Stimulated activated CD8-positive, alpha-beta memory T cell treated with anti-CD3 and anti-CD28 coated beads, Interleukin-7, amount 100 ng/mL, for 24 hours (primary cell): ENCODE results near the gene MRPL19.

Experiments used
- DNase-seq: peaks from one replicate; pipeline ENCODE4 v3.0.0-alpha.2; 2020; ENCODE audit warnings: low read depth

MRPL19 gene

DNA sequence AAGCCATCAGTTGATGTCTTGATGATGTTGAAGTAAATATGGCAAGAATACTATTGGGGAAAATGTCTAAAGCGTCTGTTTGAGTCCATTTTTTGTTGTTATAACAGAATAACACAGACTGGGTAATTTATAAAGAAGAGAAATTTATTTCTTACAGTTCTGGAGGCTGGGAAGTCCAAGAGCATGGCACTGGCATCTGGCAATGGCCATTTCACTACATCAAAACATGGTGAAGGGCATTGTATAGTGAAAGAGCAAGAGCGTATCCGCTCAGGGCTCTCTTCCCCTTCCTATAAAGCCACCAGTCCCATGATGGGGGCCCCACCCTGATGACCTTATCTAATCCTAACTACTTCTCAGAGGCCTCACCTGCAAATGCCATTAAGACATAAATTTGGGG is 29.6 kb upstream of the MRPL19 start:
- DNase-seq, result no peak

DNA sequence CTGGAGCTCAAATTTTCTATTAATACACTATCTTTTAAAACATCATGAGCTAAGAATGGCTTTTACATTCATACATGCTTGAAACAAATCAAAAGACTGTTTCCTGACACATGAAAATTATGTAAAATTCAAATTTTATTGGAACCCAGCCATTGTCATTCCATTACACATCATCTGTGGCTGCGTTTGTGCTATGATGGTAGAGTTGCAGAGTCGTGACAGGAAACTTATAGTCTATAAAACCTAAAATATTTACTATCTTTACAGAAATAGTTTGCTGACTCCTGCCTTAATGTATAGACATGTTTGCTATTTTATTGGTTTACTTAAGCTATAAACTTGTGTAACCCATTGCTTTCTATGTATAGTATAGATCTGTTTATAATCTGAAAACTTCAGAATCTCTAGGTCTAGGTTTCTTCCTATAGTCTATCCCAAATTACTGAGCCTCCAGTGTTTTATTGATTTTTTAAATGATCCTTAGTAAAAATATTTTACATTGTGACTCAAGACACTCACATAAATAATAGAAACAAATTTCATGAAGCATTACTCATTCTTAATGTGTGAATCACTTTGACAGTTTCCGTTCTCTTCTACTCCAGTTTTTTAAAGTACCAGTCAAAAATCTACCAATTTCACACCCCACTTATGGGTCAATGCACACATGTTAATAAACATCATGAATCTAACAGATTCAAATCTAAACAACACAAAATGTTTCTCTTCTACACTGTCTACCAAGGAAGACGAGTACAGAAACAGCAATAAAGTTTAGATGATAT is 26.4 kb upstream of the MRPL19 start:
- DNase-seq, result no peak

DNA sequence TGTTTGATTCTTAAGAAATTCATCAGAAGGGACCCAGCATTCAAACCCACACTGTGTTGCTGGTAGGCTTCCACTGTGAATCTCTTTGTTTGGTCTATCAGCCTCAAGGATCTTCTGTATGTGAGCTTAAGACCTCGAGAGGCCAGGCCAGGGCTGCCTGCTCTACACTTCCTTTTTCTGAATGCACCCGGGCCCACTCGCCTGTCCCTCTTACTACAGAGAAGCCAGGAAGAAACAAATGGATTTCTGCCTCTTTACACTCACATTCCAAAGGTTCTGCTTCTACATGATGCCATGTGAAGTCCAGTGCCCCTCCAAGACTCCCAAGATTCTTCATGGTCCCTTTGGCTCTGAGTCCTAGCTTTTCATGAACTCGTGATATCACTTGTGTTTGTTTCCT is 25.4 kb upstream of the MRPL19 start:
- DNase-seq, result no peak

DNA sequence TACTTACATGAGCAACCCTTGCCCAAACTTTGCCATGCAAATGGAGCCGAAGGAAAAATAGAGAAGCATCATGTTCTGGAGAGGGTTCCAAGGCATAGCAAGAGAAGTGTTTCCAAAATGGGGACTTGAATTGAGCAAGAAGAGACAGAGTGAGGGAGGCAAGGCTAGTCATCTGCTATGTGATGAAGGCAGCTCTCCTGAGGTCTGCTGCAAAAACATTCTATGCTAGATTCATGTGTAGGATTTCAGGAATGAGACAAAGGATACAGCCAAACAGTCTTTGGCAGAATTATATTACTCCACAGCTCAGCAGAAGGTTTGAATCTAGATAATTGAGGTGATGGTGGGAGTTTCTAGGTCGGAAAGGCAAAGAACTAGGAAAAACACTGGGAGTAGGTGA is 24.1 kb upstream of the MRPL19 start:
- no peak for DNase-seq

DNA sequence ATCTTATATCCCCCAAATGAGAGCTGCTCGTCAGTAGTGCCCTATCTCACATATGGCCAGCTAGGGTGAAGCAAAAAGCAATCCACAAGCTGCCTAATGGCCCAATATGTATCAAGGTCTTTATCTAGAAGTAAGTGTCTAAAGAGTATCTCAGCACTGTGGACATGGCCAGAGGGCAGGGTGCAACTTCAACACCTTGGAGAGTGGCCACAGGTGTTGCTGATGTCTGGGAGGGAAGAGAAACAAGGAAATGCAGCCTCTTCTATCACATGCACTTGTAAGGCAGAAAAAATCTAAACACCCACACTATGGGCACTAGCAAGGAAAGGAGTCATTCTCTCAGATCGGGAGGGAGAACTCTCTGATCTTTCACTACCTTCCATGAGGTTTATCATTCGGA is 23.7 kb upstream of the MRPL19 start:
- no peak for DNase-seq

DNA sequence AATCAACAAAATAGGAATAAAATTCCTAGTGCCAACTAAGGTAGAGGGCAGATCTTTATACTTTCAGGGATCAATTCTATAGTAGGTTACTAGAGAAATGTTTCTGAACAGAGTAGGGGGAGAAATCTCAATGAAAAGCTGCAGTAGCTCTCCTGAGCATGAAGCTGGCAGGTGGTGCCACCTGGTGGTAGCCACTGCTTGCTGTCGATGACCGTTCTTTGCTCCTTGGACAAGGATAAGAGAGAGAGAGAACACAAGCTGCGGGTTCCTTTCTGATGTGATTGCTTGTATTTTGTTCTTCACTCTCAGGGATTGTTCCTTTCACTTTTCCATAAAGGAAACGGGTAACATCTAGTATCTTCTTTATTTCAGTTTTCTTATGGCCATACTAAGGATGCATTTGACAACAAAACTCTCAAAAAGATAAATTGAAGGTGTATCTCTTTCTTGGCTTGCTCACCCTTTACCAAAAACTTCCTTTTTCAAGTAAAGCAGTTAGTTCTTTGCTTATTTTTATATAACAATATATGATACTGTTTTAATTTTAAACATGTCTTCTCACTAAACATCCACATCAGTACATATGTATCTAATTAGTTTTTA is 18.6 kb upstream of the MRPL19 start:
- peak; percentile 34 for DNase-seq

DNA sequence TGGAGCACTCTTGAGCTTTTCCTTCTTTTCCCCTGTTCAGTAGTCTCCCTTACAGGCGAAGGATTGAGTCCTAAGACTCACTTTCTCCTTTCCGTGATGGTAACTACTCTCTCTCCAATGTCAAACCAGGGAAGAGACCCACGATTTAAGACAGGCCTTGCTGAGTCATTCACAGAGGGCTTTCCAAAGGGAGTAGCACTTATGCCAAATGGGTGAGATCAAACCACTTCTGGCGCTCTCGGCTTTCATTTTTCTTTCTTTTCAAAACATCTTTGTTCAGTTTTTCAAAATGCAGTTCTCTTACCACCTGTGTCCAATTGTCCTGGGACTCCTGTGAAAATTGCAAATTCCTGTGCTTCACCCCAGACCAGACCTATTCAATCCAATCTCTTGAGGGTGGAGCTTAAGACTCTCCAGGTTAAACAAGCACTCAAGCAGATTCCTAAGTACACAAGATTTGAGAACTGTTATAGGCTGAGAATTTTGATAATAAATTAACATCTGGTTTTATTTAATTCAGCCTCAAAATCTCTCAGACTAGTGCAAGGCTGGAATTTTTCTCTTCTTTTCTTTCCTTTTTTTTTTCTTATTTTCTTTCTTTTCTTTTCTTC is 14.4 kb upstream of the MRPL19 start:
- DNase-seq, result no peak

DNA sequence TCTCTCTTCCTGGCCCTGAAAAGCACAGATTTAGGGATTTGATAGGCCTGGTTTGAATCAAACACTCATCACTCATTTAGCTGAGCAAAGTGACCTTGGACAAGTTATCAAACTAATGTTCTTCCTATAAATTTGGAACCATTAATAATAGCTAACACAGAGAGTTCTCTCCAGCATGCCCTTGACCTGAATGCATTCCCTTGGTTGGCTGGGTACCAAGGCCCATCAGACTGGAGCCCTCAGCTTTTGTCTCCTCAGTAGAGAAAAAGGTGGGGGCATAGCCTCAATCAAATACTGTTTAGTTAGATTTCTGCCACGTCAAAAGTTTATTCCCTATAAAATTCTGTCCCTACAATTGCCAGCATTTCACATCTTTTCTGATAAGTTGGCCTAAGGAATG is 13.8 kb upstream of the MRPL19 start:
- DNase-seq, result no peak

DNA sequence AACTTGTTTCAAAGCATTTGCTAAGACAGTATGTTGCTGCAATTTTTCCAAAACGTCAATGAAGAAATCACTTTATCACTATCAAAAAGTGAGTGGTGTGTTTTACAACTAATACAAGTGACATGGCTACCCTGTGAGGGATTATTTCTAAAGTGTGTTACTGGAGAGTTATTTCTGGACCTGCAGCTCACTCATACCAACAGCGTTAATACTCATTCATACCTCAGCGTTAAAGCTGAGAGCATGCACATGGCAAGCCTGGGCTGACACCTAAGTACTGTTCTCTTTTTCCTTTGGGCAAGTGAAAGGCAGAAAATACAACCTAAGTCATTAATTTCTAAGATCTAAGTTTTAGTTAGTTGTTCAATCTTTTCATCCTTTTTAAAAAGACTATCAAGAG is 13.0 kb upstream of the MRPL19 start:
- no peak for DNase-seq

DNA sequence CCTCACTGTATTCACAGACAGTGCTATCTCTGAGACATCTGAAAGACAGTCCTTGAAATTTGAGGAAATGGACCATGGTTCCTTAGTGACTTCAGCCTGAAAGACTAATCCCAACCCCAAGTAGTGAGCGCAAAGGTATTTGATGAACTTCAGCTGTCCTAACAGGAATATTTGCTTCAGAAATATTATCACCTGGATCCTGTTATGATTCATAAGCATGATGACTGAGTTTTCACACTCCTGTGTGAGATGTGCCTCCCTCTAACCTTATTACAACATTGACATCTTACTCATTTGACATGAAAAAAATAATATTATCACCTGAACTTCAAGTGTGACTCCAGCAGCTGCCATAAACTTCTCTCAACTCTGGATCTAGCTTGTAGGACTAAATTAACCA is 11.6 kb upstream of the MRPL19 start:
- no peak for DNase-seq

DNA sequence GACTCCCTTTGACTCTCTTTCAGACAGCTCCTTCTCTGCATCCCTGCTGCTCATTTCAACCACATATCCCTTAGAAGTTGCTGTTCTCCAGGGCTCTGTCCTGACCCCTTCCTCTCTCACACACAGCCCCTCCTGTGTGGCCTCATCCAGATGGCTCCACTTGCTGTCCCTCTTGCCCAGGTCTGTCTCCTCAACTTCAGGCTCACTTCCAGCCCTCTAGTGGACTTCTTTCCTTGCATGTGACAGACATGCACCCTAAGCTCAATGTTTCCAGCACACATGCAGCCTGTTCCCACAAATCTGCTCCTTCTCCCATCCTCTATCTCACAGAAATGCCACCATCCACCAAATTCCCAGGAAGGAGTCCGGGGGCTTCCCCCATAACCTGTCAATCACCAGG is 9.0 kb upstream of the MRPL19 start:
- no peak for DNase-seq

DNA sequence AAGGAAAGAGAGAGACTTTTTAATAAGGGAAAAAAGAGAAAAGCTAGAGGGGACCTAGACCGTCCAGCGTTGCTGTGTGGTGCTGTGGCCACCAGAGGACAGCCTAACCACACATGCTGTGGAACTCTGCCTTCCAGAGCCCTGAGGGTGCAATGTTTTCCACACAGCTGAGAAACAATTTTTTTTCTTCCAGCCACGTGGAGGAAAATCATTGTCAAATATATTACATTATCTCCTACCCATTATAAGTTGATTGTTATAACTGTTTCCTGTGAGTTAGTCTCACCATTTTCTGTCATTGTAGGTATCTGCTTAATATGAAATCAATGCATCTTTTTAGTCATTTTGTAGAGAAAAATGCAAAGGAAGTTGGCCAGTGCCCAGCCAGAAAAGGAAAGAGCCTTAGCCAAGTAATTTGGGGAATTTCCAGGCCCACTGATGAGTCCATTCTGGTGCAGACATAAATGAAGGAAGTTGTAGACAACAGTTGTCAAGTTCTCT is 5.9 kb upstream of the MRPL19 start:
- DNase-seq, result peak; percentile 9

DNA sequence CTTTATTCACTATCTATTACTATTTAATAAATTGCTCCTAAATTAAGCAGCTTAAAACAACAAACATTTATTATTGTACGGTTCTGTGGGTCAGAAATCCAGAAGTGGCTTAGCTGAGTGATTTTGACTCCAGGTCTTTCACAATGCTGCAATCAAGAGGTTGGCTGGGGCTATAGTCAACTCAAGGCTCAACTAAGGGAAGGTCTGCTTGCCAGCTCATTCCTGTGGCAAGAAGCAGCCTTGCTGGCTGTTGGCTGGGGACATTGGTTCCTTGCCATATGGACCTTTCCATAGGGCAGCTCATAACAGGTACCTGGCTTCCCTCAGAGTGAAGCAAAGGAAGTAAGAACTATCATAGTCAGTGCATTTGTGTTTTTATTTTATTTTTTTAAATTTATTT is 5.0 kb upstream of the MRPL19 start:
- DNase-seq, result no peak

DNA sequence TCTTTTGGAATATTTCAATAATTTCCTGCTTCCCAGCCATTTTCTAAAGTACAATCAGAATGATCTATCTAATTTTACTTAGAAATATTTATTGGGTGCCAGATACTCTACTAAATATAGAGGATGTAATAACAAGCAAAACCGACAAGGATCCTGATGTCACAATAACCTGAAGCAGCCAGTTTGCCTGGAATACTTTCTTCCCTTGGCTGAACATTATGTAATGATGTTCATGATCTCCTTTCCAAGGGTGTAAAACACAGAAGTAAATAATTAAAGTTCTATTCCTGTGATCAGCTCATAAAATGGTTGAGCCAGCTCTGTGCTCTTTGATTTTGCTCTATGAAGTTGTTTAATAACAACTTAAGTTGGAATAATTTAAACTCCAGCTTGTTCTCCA is 2.6 kb upstream of the MRPL19 start:
- no peak for DNase-seq

DNA sequence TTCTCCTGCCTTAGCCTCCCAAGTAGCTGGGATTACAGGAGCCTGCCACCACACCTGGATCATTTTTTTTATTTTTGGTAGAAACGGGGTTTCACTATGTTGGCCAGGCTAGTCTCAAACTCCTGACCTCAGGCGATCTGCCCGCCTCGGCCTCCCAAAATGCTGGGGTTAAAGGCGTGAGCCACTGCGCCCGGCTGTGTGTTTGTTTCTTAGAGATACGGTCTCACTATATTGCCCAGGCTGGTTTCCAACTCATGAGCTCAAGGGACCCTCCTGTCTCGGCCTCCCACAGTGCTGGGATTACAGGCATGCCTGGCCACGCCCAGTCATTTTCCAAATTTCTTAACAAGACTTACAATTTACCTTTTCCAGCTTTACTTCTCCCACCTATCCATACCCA is 940 bp upstream of the MRPL19 start:
- DNase-seq, result no peak

DNA sequence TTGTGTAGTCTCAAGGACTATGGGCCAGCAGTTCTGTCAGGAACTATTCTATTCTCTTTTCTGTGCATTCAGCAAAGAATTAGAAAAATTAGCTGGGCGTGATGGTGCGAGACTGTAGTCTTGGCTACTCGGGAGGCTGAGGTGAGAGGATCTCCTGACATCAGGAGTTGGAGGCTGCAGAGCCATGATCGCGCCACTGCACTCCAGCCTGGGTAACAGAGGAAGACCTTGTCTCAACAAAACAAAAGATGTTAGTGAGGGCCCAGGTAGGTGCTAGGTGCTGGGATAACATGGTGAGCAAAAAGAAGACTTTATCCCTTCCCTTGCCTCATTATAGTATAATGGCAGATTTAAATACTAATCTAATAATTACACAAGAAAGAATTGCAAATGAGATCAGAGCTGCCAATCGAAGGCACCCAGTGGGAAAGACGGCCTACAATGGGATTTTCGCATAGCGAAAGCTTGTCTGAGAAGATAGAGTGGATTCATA is 447 bp upstream of the MRPL19 start:
- DNase-seq, result no peak

DNA sequence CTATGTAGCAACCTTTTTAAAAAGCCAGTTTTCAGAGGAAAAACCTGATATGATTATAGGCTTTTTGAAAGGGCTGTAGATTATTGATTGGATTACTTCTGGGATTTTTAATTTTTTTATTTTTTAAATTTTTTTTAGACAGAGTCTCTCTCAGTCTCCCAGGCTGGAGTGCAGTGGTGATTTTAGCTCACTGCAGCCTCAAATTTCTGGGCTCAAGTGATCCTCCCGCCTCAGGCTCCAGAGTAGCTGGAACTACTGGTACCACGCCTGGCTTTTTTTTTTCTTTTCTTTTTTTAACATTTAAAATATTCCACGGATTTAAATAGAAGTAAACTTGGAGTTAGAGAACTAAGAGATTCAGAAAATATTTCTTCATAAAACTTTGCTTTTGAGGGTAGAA is 1.2 kb downstream of the MRPL19 start:
- no peak for DNase-seq

DNA sequence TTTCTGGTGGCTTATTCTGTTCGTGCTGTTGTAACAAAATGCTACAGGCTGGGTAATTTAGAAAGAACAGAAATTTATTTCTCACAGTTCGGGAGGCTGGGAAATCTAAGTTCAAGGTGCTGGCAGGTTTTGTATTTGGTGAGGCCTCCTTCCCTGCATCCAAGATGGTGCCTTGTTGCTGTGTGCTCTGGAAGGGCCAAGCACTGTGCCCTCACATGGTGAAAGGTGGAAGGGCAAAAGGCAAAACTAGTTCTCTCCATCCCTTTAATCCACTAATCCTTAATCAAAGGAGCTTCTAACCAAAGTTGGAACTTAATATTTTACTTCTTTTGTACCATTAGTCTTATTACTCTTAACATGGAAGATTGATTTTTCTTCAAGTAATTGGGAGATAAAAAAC is 7.4 kb downstream of the MRPL19 start:
- DNase-seq, result no peak

DNA sequence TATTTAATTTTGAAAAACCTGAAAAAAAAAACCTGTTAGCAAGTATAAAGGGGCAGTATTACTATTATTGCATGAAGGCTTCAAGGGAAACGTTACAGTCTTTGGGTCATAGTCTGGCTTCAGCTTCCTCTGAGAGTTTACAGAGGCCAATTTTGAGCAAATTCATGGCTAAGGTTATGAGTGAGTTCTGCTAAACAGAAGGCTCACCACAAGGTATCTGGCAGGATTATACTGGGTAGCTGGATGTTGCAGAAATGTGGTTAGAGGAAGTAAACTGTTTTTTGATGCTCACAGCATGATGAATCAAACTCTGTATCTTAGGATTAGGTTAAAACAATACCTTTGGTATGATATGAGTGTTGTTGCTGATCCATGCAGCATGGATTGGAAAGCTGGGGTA is 9.3 kb downstream of the MRPL19 start:
- DNase-seq, result no peak

DNA sequence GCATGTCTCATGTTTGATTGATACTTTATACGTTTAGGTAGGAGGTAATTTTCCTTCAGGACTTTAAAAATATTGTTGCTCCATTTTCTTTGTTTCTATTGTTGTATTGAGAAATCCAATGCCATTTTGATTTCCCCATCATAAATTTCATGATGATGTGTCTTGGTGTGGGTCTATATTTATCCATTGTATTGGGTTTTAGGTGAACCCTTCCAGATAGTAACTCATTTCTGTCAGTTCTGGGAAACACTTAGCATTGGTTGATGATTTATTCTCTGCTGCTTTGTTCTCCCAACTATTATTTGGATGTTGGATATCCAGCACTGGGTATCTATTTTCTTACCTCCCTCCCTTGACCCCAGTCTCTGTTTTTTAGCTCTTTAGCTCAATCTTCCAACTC is 10.0 kb downstream of the MRPL19 start:
- DNase-seq, result no peak

DNA sequence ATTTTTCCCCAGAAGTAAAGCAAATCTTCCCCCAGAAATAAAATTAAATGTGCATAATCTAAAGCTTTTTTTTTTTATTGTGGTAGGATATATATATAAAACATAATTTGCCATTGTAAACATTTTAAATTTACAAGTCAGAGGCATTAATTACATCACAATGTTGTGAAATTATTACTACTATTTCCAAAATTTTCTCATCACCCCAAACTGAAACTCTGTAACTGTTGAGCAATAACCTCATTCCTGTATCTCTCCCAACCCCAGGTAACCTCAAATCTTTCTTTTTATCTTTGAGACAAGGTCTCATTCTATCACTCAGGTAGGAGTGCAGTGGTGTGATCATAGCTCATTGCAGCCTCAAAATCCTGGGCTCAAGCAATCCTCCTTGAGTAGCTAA is 11.2 kb downstream of the MRPL19 start:
- DNase-seq, result no peak

DNA sequence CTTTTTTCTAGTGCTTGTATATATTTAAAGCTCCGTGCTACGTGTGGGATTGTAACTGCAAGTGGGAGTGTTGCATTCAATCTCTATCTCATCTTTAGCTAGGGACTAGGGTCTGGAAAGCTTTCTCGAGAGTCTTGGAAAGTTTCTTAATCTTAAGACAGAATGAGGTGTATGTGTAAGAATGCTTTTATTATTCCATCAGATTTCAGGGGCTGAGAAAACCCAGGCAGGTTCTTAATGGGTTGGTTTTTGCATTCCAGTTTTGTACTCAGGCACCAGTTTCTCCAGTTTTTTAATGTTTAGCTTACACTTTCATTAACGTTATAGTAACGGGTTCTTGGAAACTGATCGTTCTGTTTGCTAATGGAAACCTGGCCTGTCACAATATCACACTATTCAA is 20.3 kb downstream of the MRPL19 start:
- no peak for DNase-seq

DNA sequence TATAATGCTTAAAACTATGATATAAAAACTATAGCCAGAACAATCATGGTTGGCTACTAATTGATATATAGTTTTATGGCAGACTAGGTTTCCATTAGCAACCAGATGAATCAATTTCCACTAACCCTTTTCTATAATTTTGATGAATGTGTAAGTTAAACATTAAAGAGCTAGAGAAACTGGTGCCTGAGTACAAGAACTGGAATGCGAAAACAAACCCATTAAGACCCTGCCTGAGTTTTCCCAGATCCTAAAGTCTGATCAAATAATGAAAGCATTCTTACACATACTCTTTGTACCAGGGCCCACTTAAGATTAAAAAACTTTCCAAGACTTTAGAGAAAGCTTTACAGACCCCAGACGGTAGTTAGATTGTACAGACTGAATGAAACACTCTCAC is 21.3 kb downstream of the MRPL19 start:
- no peak for DNase-seq
